ENCODE results near the gene RNF208.
"Not testable (repeated sequence)": the region's sequence is repeated elsewhere in the genome, so short reads cannot be mapped to it uniquely, and the experiment has no call there.

RNF208 gene

DNA sequence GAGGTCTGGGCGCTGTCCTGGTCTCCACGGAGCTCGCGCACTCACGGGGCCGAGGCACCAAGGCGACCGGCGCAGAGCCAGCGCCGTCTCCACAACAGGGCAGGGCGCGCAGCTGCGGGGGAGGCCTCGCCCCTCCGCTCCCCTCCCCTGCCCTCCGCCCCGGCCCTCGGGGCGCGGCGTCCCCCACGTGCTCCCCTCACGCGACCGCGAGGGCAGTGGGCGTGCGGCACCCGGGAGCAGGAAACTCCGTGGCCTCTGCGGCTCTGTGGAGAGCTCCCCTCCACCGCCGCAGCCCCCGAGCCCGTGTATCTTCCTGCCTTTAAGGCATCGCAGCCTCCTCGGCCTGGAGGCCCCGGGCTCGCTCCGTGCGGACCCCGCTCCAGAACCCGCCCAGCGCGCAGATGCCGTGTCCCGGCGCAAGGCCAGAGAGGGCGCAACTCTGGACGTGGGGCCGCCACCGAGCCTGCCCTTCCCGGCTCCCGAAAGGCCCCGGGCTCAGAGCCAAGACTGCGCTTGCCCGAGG is 18.3 kb upstream of the RNF208 start:
- peak; percentile 68 for FAIRE-seq
- no peak for DNase-seq (ENCODE audit: insufficient read length, low spot score)

DNA sequence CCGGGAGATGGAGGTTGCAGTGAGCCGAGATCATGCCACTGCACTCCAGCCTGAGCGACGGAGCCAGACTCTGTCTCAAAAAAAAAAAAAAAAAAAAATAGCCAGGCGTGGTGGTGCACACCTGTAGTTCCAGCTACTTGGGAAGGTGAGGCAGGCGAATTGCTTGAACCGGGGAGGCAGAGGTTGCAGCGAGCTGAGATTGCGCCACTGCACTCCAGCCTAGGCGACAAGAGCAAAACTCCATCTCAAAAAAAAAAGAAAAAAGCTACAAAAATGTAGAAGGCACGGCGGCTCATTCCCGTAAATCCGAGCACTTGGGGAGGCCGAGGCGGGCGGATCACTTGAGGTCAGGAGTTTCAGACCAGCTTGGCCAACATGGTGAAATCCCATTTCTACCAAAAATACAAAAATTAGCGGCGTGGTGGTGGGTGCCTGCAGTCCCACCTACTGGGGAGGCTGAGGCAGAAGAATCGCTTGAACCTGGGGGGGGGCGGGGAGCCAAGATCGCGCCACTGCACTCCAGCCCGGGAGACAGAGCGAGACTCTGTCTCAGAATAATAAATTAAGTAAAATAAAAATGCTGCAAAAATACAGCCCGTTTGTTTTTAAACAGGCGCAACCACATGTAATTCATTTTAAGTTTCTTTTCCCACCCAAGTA is 17.6 kb upstream of the RNF208 start:
- not testable (repeated sequence) for FAIRE-seq; DNase-seq (ENCODE audit: insufficient read length, low spot score)

DNA sequence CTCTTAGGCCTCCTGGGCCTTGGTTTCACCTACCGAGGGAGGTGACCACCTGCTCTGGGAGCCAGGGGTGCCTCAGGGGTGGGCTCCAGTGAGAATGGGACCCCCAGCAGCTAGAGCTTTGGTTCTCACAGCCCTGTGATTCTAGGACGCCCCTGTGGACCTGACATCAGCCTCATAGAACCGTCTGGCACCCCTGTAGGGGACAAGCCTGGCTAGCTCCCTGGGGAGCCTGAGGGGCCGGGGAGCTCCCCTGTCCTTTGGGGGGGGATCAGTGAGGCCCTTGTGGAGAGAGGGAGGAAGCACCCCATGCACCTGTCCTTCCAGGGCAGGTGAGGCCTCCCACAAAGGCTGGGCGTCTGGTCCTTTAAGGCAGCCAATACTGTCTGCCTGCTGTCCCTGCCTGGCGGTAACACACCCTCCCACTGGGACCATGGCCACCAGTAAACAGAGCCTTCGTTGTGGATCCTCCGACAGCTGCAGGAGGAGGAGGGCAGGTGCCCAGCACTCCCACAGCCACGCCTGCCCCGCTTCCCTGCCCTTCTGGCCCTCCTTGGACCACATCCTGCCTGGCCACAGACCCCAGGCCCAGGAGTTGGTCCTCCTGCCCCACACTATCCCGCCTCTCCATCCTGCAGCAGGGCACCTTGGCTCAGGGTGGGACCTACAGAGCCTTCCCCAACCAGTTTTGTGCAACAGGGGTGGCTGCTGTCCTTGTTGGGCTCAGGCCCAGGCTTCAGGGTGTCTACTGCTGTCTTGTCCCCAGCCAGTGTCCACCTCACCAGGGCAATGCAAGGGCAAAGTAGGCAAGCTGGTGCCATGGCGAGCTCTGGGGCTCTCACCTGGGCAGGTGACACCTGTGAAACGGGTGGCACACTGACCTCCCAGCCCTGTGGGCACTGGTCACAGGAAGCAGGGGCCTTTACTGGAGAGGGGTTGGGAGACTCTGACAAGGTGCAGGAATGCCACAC is 16.0 kb upstream of the RNF208 start:
- DNase-seq (ENCODE audit: insufficient read length, low spot score) (no peak), FAIRE-seq (no peak)

- FAIRE-seq = no peak
Measured at GRCh38 chr9:137236936-137237421, 14.9 kb upstream of the RNF208 start.

DNA sequence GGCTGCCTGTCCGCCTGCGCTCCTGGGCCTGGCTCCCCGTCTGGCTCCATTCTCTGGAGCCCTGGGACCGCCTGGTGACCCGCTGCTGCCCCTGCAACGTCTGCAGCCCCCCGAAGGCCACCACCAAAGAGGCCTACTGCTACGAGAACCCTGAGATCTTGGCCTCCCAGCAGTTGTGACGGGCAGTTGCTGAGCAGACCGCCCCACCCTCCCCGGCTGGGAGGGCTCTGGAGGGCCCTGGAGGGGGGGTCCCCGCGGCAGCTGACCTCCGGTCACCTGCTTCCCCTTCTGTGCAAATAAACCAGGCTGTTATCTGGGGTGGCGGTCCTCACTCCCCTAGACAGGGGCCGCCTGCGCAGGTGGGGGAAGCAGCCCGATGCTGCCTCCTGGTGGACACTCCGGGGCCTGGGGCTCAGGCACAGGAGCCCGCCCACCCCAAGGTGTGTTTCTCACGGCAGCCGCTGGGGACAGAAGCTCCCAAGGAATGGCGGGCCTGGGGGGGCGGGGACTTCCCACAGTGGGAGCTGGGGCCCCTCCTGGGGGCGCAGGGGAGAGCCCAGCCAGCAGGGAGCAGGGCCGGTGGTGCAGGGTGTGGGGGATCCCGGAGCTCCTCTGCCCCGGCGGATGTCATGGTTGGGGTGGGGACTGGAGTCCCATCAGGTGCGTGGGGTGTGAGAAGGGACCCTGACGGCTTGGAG is 14.3 kb upstream of the RNF208 start:
- peak; percentile 100 for DNase-seq (ENCODE audit: insufficient read length, low spot score)
- peak; percentile 64 for FAIRE-seq

More at GRCh38 chr9:137236936-137237421, 14.9 kb upstream of the RNF208 start:
- DNase-seq (ENCODE audit: insufficient read length, low spot score) = no peak

DNA sequence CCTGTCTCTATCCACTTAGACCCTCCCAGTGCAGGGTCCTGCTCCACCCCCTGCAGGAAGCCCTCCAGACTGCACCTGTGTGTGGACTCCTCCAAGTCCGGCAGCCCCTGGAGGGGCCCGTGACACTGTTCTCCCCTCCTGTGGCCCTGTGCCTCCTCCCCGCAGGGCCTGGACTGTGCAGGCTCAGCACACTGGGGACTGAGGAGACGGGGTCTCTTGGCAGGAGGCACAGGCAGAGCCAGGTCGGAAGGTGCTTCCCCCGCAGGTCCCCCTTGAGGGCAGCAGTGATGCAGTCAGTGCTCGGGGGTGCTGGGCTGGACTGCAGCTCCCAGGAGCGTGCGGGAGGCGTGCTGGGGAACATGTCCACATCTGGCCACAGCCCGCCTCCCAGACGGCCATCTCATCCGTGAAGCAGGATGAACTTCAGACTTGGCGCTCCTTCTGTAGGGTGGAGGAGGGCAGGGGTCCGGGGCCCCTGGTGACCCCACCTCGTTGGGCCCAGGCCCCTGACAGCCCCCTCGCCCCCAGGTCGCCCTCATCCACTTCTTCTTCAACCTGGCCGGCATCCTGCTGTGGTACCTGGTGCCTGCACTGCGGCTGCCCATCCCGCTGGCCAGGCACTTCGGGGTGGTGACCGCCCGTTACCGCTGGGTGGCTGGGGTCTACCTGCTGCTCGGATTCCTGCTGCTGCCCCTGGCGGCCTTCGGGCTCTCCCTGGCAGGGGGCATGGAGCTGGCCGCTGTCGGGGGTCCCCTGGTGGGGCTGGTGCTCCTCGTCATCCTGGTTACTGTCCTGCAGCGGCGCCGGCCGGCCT is 13.6 kb upstream of the RNF208 start:
- FAIRE-seq (no peak), DNase-seq (ENCODE audit: insufficient read length, low spot score) (no peak)

- no peak for FAIRE-seq
- no peak for DNase-seq (ENCODE audit: insufficient read length, low spot score)
Measured at GRCh38 chr9:137234758-137235423, 12.9 kb upstream of the RNF208 start.

- FAIRE-seq (no peak), DNase-seq (ENCODE audit: insufficient read length, low spot score) (no peak)
Measured at GRCh38 chr9:137234055-137234697, 12.1 kb upstream of the RNF208 start.

DNA sequence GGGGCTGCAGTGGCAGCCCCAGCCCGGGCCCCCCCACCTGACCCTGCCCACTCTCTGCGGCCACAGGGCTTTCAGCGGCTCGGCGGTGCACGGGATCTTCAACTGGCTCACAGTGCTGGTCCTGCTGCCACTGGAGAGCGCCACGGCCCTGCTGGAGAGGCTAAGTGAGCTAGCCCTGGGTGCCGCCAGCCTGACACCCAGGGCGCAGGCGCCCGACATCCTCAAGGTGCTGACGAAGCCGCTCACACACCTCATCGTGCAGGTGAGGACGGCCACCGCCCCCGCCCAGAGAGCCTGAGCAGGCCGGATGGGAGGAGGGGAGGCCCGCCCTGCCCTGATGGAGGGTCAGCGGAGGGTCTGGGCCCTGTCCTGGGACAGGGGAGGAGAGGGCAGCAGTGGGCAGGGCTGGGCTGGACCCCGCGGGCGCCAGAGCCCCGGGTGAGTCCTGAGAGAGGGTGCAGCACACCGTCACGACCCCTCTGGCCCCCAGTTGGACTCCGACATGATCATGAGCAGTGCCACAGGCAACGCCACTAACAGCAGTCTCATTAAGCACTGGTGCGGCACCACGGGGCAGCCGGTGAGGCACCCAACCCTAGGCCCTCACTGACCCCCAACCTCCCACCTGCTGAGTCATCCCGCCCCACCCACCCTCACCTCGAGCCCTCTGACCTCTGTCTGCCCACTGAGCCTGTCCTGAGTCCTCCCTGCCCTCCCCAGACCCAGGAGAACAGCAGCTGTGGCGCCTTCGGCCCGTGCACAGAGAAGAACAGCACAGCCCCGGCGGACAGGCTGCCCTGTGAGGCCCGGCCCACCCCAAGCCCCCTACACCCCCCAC is 11.3 kb upstream of the RNF208 start:
- DNase-seq (ENCODE audit: insufficient read length, low spot score) (no peak), FAIRE-seq (no peak)

- no peak for FAIRE-seq
Measured at GRCh38 chr9:137232510-137232909, 10.5 kb upstream of the RNF208 start.

GRCh38 chr9:137232101-137232500 is 10.1 kb upstream of the RNF208 start:
- DNase-seq (ENCODE audit: insufficient read length, low spot score) (no peak), FAIRE-seq (no peak)

More at GRCh38 chr9:137232510-137232909, 10.5 kb upstream of the RNF208 start:
- no peak for DNase-seq (ENCODE audit: insufficient read length, low spot score)

GRCh38 chr9:137231372-137232039 is 9.5 kb upstream of the RNF208 start:
- FAIRE-seq (no peak), DNase-seq (ENCODE audit: insufficient read length, low spot score) (no peak)

GRCh38 chr9:137230705-137231371 is 8.8 kb upstream of the RNF208 start, which contains the start of gene SLC34A3:
SLC34A3 (plus strand) TSS chr9:137230901; CDS start chr9:137231703, 802 bp downstream.
- DNase-seq (ENCODE audit: insufficient read length, low spot score) = no peak
- no peak for FAIRE-seq

DNA sequence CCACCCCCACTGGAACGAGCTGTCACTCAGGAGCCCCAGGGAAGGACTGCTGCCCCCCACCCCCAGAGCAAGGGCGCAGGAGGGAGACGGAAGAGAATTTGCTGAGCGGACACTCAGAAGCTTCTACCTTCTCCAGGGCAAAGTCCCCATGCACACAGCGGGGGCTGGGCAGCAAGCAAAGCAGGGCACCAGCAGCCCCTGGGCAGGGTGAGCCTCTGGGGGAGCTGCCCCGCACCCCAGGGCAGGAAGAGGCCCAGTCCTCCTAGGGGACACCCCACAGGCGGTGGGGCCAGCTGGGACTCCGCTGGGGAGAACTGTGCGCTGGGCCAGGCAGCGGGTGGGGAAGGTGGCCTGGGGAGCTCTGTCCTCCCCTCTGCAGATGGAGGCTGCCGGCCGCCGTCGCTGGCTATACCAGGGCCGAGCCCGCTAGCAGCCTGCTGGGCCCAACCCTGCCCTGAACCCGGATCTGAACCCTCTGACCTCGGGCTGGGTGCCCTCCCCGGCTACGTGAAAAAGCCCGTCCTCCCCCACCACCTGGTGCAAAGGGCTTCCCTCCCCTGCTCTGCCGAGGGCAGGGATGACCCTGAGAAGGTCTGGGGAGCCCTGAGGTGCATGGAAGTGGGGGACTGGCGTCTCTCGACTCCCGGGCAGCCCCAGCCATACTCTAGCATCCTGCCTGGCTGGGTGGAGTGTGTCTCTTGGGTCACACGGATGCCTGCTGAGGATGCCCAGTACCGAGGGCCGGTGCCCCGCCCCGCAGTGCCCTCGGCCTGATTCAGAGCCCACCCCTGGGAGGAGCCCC is 8.1 kb upstream of the RNF208 start:
- DNase-seq (ENCODE audit: insufficient read length, low spot score) (no peak), FAIRE-seq (no peak)

GRCh38 chr9:137228968-137229896 is 7.2 kb upstream of the RNF208 start:
- FAIRE-seq = no peak
- DNase-seq (ENCODE audit: insufficient read length, low spot score) = no peak

All from GM19239 (cell line).